ENCODE measurements around the gene JOSD2. TPM values are rescaled to one million over a fixed set of nuclear protein-coding genes. Genes with fewer than 3 reads are reported as not detected.

The JOSD2 gene
- total RNA-seq, 1 donor from 2014 or later, result 28.6 TPM

DNA sequence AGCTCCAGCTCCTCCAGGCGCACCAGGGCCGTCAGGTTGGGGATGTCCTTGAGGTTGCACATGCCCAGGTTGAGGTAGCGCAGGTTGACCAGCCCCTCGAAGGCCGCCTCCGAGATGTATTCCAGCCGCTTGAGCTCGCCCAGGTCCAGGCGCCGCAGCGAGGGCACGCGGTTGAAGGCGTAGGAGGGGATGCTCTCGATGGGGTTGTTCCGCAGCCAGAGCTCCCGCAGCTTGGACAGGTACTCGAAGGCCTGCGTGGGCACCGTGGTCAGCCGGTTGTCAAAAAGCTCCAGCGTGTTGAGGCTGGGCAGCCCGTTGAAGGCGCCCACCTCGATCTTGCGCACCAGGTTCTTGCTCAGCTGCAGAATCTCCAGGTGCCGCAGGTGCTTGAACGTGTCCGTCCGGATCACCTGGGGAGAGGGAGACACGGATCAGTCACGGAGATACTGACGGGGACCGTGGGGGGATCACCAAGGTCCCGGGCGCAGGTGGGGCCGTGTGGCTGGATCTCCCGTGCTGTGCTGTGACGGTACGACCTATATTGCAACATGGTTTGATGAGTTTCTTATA lies 8.1 kb upstream of the JOSD2 start:
- TF ChIP-seq, protein P1, sequence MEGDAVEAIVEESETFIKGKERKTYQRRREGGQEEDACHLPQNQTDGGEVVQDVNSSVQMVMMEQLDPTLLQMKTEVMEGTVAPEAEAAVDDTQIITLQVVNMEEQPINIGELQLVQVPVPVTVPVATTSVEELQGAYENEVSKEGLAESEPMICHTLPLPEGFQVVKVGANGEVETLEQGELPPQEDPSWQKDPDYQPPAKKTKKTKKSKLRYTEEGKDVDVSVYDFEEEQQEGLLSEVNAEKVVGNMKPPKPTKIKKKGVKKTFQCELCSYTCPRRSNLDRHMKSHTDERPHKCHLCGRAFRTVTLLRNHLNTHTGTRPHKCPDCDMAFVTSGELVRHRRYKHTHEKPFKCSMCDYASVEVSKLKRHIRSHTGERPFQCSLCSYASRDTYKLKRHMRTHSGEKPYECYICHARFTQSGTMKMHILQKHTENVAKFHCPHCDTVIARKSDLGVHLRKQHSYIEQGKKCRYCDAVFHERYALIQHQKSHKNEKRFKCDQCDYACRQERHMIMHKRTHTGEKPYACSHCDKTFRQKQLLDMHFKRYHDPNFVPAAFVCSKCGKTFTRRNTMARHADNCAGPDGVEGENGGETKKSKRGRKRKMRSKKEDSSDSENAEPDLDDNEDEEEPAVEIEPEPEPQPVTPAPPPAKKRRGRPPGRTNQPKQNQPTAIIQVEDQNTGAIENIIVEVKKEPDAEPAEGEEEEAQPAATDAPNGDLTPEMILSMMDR (IDR thresholded peaks at IDR 0.05; ENCODE audit: borderline replicate concordance), result no peak
- H3K9me3 ChIP-seq (replicated peaks), result no peaks in the 10 kb centered on the region
- H3K4me3 ChIP-seq, result no peak overlapping the region
- H3K27me3 ChIP-seq (ENCODE audit: low read depth), result no peaks in the 10 kb centered on the region
- H3K36me3 ChIP-seq, result no peaks in the 10 kb centered on the region
- DNase-seq, result no peak
- no peak overlapping the region for H3K27ac ChIP-seq (replicated peaks)
- H3K4me1 ChIP-seq, result no peaks in the 10 kb centered on the region
- intact Hi-C loops (cut with micrococcal nuclease), result no loop called here

DNA sequence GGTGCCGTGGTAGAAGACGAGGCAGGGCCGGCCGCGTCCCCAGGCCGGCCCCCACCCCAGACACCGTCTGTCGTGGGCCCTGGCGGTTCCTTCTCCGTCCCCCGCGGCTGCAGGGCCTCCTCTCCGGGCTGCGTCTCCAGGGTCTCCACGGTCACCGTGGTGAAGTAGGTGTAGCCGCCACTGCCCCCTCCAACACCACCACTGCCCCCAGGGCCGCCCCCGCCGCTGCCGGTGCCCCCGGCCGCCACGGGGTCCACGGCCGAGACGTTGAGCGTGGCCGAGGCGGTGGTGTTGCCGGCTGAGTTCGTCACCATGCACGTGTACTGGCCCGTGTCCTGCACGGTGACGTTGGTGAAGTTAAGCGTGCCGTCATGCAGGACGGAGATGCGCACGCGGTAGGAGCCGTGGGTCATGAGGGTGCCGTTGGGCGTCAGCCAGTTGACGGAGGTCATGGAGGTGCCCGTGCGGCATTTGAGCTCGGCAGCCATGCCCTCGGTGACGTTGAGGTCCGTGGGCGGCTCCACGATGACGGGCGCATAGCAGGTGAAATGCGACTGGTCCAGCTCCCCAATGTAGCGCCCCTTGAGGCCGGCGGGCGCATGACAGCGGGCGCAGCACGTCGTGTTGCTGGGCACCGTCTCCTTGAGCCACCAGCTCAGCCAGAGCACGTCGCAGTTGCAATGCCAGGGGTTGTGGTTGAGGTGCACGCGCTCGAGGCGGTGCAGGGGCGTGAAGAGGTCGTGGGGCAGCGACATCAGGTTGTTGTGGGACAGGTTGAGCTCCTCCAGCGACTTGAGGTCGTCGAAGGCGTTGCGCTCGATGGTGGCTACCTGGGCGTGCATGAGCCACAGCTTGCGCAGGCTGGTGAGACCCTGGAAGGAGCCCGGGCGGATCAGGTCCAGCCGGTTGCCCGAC lies 7.4 kb upstream of the JOSD2 start:
- Histone ChIP-seq H3K9me3 (replicated peaks) (no peaks in the 10 kb centered on the region), H3K4me1 (no peaks in the 10 kb centered on the region), H3K27ac (replicated peaks) (no peak overlapping the region), H3K36me3 (no peaks in the 10 kb centered on the region), H3K27me3 (ENCODE audit: low read depth) (no peaks in the 10 kb centered on the region), H3K4me3 (no peak overlapping the region)
- TF ChIP-seq, protein P1 (IDR thresholded peaks at IDR 0.05; ENCODE audit: borderline replicate concordance), result no peak
- intact Hi-C loops (cut with micrococcal nuclease), result no loop called here
- no peak for DNase-seq

DNA sequence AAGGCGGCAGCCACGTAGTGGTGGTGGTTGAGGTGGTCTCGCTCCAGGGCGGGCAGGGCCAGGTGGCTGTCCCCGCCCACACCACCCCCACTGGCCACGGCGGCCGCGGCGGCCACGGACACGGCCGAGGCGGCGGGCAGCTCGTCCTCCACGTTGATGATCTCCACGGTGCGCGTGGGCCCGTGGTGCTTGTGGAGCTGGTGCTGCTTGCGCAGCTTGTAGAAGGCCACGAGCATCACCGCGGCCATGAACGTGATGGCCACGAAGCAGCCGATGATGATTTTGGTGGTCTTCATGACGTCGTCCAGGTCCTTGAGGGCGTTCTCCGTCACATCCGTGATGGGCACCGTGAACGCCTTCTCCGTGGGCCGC lies 6.7 kb upstream of the JOSD2 start:
- Histone ChIP-seq H3K4me1 (no peaks in the 10 kb centered on the region), H3K36me3 (no peaks in the 10 kb centered on the region), H3K4me3 (no peak overlapping the region), H3K27ac (replicated peaks) (no peak overlapping the region), H3K9me3 (replicated peaks) (no peaks in the 10 kb centered on the region), H3K27me3 (ENCODE audit: low read depth) (no peaks in the 10 kb centered on the region)
- TF ChIP-seq, protein P1 (IDR thresholded peaks at IDR 0.05; ENCODE audit: borderline replicate concordance), result no peak
- DNase-seq, result no peak
- intact Hi-C loops (cut with micrococcal nuclease), result no loop called here

DNA sequence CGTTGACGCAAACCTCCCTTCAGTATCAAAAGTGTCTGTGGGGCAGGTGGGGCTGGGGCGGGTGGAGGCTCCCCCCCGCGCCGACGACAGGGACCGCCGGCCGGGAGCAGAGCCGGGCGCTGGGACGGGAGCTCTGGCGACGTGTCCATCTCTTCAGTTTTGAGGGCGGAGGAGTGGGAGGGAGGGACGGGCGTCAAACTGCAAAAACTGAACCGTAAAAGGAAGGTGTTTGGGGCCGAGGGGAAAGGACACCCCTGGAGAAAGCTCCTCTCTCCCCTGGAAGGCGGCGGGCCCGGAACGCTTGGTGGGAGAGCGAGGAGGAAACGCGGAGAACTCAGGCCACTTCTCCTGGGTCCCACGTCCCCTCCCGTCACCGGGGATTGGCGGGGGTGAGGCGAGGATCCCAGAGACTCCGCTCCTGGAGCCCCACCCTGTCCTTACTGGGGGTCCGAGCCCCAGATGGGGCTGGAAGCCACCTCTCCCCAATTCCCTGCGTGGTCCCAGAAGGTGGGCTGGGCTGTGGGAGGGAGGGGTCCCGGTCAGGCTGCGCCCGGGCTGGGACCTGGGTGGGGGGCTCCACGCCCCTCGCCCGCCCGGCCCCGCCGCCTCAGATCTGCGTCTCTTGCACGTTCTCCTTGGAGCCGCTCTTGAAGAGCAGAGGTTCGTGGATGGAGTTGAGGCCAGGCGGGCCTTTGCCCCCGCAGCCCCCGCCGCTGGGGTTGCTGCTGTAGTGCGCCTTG lies 6.1 kb upstream of the JOSD2 start:
- intact Hi-C loops (cut with micrococcal nuclease), result no loop called here
- Histone ChIP-seq H3K27me3 (ENCODE audit: low read depth) (no peaks in the 10 kb centered on the region), H3K9me3 (replicated peaks) (no peaks in the 10 kb centered on the region), H3K4me1 (no peaks in the 10 kb centered on the region), H3K36me3 (no peaks in the 10 kb centered on the region), H3K4me3 (no peak overlapping the region), H3K27ac (replicated peaks) (no peak overlapping the region)
- TF ChIP-seq, protein P1 (IDR thresholded peaks at IDR 0.05; ENCODE audit: borderline replicate concordance), result no peak
- no peak for DNase-seq

DNA sequence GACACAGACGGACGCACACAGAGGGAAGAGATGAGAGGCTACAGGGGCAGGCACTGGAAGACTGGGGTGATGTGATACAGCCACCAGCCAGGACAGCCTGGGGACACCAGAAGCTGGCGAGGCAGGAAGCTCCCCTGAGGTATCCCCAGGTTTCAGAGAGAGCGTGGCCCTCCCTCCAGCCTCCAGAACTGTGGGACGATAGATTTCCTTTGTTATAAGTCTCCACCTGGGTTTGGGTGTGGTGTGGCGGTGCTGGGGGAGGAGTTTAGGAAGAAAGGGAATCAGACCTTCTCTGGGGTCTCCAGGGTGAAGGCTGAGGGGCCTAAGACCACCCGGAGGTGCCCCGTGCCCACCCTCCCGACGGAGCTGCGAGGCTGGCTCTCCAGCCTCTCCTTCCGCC lies 5.5 kb upstream of the JOSD2 start:
- H3K27ac ChIP-seq (replicated peaks), result no peak overlapping the region
- H3K36me3 ChIP-seq, result no peaks in the 10 kb centered on the region
- TF ChIP-seq, protein P1 (IDR thresholded peaks at IDR 0.05; ENCODE audit: borderline replicate concordance), result no peak
- no peak overlapping the region for H3K4me3 ChIP-seq
- intact Hi-C loops (cut with micrococcal nuclease), result no loop called here
- H3K9me3 ChIP-seq (replicated peaks), result no peaks in the 10 kb centered on the region
- no peaks in the 10 kb centered on the region for H3K4me1 ChIP-seq
- no peak for DNase-seq
- H3K27me3 ChIP-seq (ENCODE audit: low read depth), result no peaks in the 10 kb centered on the region
